B cell (primary cell): ENCODE measurements around the gene ESPN. TPM values are rescaled to one million over a fixed set of nuclear protein-coding genes. Genes with fewer than 3 reads are reported as not detected.

Source experiments
- ATAC-seq: fragments of 200-7000 bp; cut with Tn5 transposase; one replicate; pipeline ENCODE4 v1.10.0; 2021; ENCODE audit warnings: low read depth, mild to moderate bottlenecking, moderate number of reproducible peaks, moderate library complexity
- CTCF ChIA-PET: fragments of 350-600 bp; sonication (Branson Sonifier 250); formaldehyde crosslinking; loops from one replicate; lab custom pipeline; 2021; ENCODE audit warnings: antibody characterized with exemption, inconsistent platforms; lab: Charles Lee
- POLR2A ChIA-PET: fragments of 350-600 bp; sonication (Branson Sonifier 250); formaldehyde crosslinking; loops from one replicate; lab custom pipeline; 2021; ENCODE audit warnings: antibody characterized with exemption; lab: Charles Lee
- DNase-seq: peaks from one replicate; pipeline ENCODE4 v3.0.0; 2013
- H2AFZ ChIP-seq: 2 replicates; pipeline ENCODE4 v1.6.1; 2012; ENCODE audit warnings: mild to moderate bottlenecking, low read depth, low read length; ENCODE audit not compliant: insufficient read depth, poor library complexity, severe bottlenecking
- H3K27ac ChIP-seq, 2 donors: 1 replicate in 1 of 2; 2 replicates in 1 of 2; pipeline ENCODE4 v1.5.1; 2012 to 2013; ENCODE audit warnings: low read length in 2 of 2, mild to moderate bottlenecking in 2 of 2, moderate library complexity in 1 of 2
- H3K27me3 ChIP-seq, 4 experiments: fragments of 200-600 bp in 1 of 4; sonication (generic) in 1 of 4; replicated peaks in 1 of 4; 1 replicate in 2 of 4; 2 replicates in 2 of 4; pipeline versions ENCODE4 v1.6.1 to v1.7.0; 2013 to 2016; ENCODE audit warnings: low read length in 3 of 4, mild to moderate bottlenecking in 2 of 4, mixed read lengths in 1 of 4, moderate library complexity in 1 of 4; ENCODE audit not compliant: insufficient read depth in 4 of 4, control insufficient read depth in 3 of 4; ENCODE audit errors: control extremely low read depth in 1 of 4
- H3K36me3 ChIP-seq, 2 experiments: replicated peaks in 1 of 2; 1 replicate in 1 of 2; 2 replicates in 1 of 2; pipeline versions ENCODE4 v1.6.1 to v1.7.1; 2013; ENCODE audit warnings: low read length in 1 of 2; ENCODE audit not compliant: insufficient read depth in 2 of 2, control insufficient read depth in 1 of 2; ENCODE audit errors: control extremely low read depth in 1 of 2, extremely low read depth in 1 of 2
- H3K4me1 ChIP-seq, 2 donors: fragments of 200-600 bp in 1 of 2; sonication (generic) in 1 of 2; 1 replicate in 1 of 2; 2 replicates in 1 of 2; pipeline versions ENCODE4 v1.5.1 to v1.6.1; 2013 to 2017; ENCODE audit warnings: low read length in 2 of 2; ENCODE audit not compliant: control insufficient read depth in 2 of 2, insufficient read depth in 2 of 2
- H3K4me2 ChIP-seq: replicated peaks from 2 replicates; pipeline ENCODE3; 2012; ENCODE audit warnings: mild to moderate bottlenecking, low read depth, low read length; ENCODE audit not compliant: poor library complexity, severe bottlenecking
- H3K4me3 ChIP-seq, 5 experiments: fragments of 200-600 bp in 1 of 5; sonication (generic) in 1 of 5; 1 replicate in 3 of 5; 2 replicates in 2 of 5; pipeline versions ENCODE4 v1.5.1 to v1.7.0; 2011 to 2016; ENCODE audit warnings: low read length in 4 of 5, mild to moderate bottlenecking in 4 of 5, low read depth in 2 of 5, control low read depth in 1 of 5, moderate library complexity in 1 of 5; ENCODE audit not compliant: insufficient read depth in 1 of 5; ENCODE audit errors: control extremely low read depth in 1 of 5, extremely low read depth in 1 of 5
- H3K79me2 ChIP-seq: fragments of 200-600 bp; sonication (generic); one replicate; pipeline ENCODE4 v1.6.0; 2016; ENCODE audit warnings: low read length; ENCODE audit not compliant: control insufficient read depth, insufficient read depth
- H3K9ac ChIP-seq: fragments of 200-600 bp; sonication (generic); 2 replicates; pipeline ENCODE4 v1.6.1; 2017; ENCODE audit warnings: mild to moderate bottlenecking, low read length, moderate library complexity
- H3K9me3 ChIP-seq, 3 donors: one replicate each; pipeline versions ENCODE4 v1.6.1 to v1.7.1; 2013; ENCODE audit warnings: low read length in 2 of 3; ENCODE audit not compliant: control insufficient read depth in 2 of 3, insufficient read depth in 1 of 3; ENCODE audit errors: control extremely low read depth in 1 of 3
- H4K20me1 ChIP-seq: 2 replicates; pipeline ENCODE4 v1.6.0; 2012; ENCODE audit warnings: mild to moderate bottlenecking, low read length; ENCODE audit not compliant: insufficient read depth, control insufficient read depth, poor library complexity, severe bottlenecking
- H3K27ac Mint-ChIP-seq: one replicate; pipeline ENCODE4 v1.8.0; 2021; ENCODE audit warnings: mixed read lengths
- H3K27me3 Mint-ChIP-seq: one replicate; pipeline ENCODE4 v1.8.0; 2021; ENCODE audit warnings: mixed read lengths
- H3K4me1 Mint-ChIP-seq: one replicate; pipeline ENCODE4 v1.8.0; 2021; ENCODE audit warnings: mixed read lengths
- H3K4me3 Mint-ChIP-seq: one replicate; pipeline ENCODE4 v1.8.0; 2021; ENCODE audit warnings: mixed read lengths
- H3K9me3 Mint-ChIP-seq: one replicate; pipeline ENCODE4 v1.8.0; 2022; ENCODE audit warnings: mixed read lengths; ENCODE audit not compliant: insufficient read depth
- EZH2 ChIP-seq: IDR thresholded peaks from 2 replicates; pipeline ENCODE4 v1.6.1; 2012; ENCODE audit warnings: borderline replicate concordance, low read depth, mild to moderate bottlenecking, moderate library complexity, low read length; ENCODE audit not compliant: insufficient read depth, poor library complexity, severe bottlenecking
- WGBS: methylation state at CpG from one replicate; pipeline ENCODE4 v1.1.5; 2013; ENCODE audit warnings: missing lambda C conversion rate; ENCODE audit not compliant: insufficient coverage; 5-methylcytosine and 5-hydroxymethylcytosine counted together
- intact Hi-C: fragments of 100-400 bp; cut with micrococcal nuclease; formaldehyde crosslinking; loops from one replicate; pipeline ENCODE4 v1.10.0; 2022
- polyA plus RNA-seq: library from polyadenylated mRNA; depleted of rRNA; stranded (reverse); fragments of >200 nt; gene quantifications from 2 replicates; pipeline ENCODE4 v1.2.3, GENCODE V29; 2012
- total RNA-seq, 2 donors: library from RNA; stranded (reverse); fragments of 120-200 nt in 1 of 2; gene quantifications; 1 replicate in 1 of 2; 2 replicates in 1 of 2; pipeline versions ENCODE4 v1.2.3 to v1.2.4, GENCODE V29; 2013 to 2022
- TF ChIP-seq, protein P1 (sequence below): fragments of 200-600 bp; IDR thresholded peaks from one replicate; pipeline ENCODE4 v1.8.0; 2022; ENCODE audit warnings: antibody characterized with exemption, mild to moderate bottlenecking

Gene ESPN
- total and polyA plus RNA-seq, 2 donors (not counting 1 experiment from before 2014, with no cell fraction given), result 0.19 to 0.25 TPM

DNA sequence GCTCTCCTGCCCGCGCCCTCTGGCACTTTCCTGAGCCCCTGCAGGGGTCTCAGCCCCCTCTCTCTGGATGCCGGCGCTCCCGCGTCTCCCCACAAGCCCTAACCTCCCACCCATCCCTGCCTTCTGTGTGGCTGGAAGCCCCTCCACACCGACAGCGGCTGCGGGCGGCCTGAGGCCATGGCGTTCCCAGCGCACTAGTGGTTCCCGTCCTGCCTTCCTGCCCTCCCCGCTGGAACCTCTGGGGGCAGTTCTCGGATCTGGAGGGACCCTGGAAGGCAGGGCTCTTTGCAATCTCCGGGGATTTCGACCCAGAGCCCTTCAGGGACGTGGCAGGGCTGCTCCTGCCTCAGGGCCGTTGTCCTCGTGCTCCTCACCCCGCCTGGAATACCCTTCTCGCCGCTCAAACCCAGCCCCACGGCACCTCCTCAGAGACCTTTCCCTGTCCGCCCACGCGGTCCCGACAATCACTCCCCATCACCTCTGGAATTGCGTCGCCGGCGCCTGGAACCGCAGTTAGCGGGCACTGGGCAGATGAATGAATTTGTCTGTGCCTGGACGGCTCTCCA lies 493 bp upstream of the ESPN start:
- Mint-ChIP-seq H3K4me1 (peaks cover 15% of the 10 kb centered on the region), H3K27me3 (peaks cover 44% of the 10 kb centered on the region), H3K27ac (no peak overlapping the region), H3K9me3 (no peaks in the 10 kb centered on the region), H3K4me3 (peak overlapping the region; percentile 79)
- WGBS, result 9% methylated on average over 35 of the region's 35 CpGs
- ATAC-seq (no peak), DNase-seq (no peak)
- peak overlapping the region; percentile 69 for H2AFZ ChIP-seq
- no peak for TF ChIP-seq EZH2
- TF ChIP-seq, protein P1, sequence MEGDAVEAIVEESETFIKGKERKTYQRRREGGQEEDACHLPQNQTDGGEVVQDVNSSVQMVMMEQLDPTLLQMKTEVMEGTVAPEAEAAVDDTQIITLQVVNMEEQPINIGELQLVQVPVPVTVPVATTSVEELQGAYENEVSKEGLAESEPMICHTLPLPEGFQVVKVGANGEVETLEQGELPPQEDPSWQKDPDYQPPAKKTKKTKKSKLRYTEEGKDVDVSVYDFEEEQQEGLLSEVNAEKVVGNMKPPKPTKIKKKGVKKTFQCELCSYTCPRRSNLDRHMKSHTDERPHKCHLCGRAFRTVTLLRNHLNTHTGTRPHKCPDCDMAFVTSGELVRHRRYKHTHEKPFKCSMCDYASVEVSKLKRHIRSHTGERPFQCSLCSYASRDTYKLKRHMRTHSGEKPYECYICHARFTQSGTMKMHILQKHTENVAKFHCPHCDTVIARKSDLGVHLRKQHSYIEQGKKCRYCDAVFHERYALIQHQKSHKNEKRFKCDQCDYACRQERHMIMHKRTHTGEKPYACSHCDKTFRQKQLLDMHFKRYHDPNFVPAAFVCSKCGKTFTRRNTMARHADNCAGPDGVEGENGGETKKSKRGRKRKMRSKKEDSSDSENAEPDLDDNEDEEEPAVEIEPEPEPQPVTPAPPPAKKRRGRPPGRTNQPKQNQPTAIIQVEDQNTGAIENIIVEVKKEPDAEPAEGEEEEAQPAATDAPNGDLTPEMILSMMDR, result no peak
- H3K36me3 ChIP-seq, result no peaks in the 10 kb centered on the region
- peaks cover 0 to 12% (median 0%) of the 10 kb centered on the region in 3 donors for H3K9me3 ChIP-seq
- no peaks in the 10 kb centered on the region for H4K20me1 ChIP-seq
- peak overlapping the region in 3 of 5 experiments; percentile 5 to 37 (median 23) for H3K4me3 ChIP-seq
- peak overlapping the region; percentile 25 for H3K9ac ChIP-seq
- POLR2A ChIA-PET, result no interaction called here
- CTCF ChIA-PET, result interaction anchor here (0.8 to 6.1 kb wide), 10 partner anchors 8 to 221 kb away, joined by 3 to 53 read pairs (median 4); partner anchors contain the start of gene PLEKHG5
- H3K4me1 ChIP-seq, result peaks cover 27 to 41% of the 10 kb centered on the region in 2 donors
- peaks cover 0 to 66% (median 31%) of the 10 kb centered on the region in 4 experiments for H3K27me3 ChIP-seq
- no peaks in the 10 kb centered on the region for H3K79me2 ChIP-seq
- H3K27ac ChIP-seq, result no peak overlapping the region
- intact Hi-C loops, result no loop called here
- peak overlapping the region; percentile 77 for H3K4me2 ChIP-seq

DNA sequence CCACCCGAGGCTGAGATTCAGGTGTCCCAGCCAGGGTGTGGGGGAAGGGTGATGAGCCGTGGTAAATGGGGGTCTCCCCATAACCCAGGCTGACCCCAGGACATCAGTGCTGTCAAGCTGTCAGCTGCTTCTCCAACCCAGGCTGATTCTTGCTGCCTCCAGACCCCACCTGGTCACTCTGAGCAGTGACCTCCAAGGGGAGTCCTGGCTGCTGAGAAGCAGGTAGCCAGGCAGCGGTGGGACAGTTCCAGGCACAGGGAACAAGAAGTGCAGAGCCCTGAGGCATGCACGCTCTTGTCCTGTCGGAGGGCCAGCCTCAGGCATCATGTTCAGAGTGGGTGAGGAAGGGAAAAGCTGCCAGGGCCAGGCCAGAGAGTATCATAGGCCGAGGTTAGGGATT lies 1.1 kb downstream of the ESPN start:
- H3K9me3 ChIP-seq, result peaks cover 0 to 12% (median 0%) of the 10 kb centered on the region in 3 donors

More for the DNA sequence above, 1.1 kb downstream of the ESPN start:
- no peak overlapping the region for H3K27ac ChIP-seq
- TF ChIP-seq, protein P1, result no peak
- TF ChIP-seq EZH2, result no peak
- H3K27me3 Mint-ChIP-seq, result peaks cover 51% of the 10 kb centered on the region
- ATAC-seq (no peak), DNase-seq (no peak)
- ChIA-PET CTCF (interaction anchor here (1.1 kb wide), 1 partner anchor 12 kb away, joined by 3 read pairs; no protein-coding TSS in a partner anchor), POLR2A (no interaction called here)
- no peaks in the 10 kb centered on the region for H3K36me3 ChIP-seq
- no peaks in the 10 kb centered on the region for H3K79me2 ChIP-seq
- no peak overlapping the region for H3K4me3 Mint-ChIP-seq
- peaks cover 19 to 26% of the 10 kb centered on the region in 2 donors for H3K4me1 ChIP-seq
- H3K9me3 Mint-ChIP-seq, result no peaks in the 10 kb centered on the region
- intact Hi-C loops, result no loop called here
- no peak overlapping the region for H3K27ac Mint-ChIP-seq
- H3K4me2 ChIP-seq, result no peak overlapping the region
- H2AFZ ChIP-seq, result no peak overlapping the region
- H3K4me1 Mint-ChIP-seq, result peaks cover 11% of the 10 kb centered on the region
- H4K20me1 ChIP-seq, result no peaks in the 10 kb centered on the region
- H3K4me3 ChIP-seq, result no peak overlapping the region
- 84% methylated on average over 6 of the region's 6 CpGs for WGBS
- H3K27me3 ChIP-seq, result peaks cover 0 to 63% (median 27%) of the 10 kb centered on the region in 4 experiments
- no peak overlapping the region for H3K9ac ChIP-seq
